GM13977 (cell line): Measurements from ENCODE around the gene DMXL1.

Experiments used
- DNase-seq: peaks from one replicate; pipeline ENCODE4 v3.0.0; 2012; ENCODE audit warnings: low spot score
- CTCF ChIP-seq: IDR thresholded peaks from 2 replicates; pipeline ENCODE4 v1.5.1; 2012; ENCODE audit warnings: mild to moderate bottlenecking, control low read depth; ENCODE audit not compliant: insufficient read depth; ENCODE audit errors: extremely low read depth, missing control alignments
- in situ Hi-C: fragments of 300-500 bp; cut with MboI; formaldehyde crosslinking; loops from one replicate; pipeline ENCODE4 v1.12.0; 2022; ENCODE audit warnings: low sequenced_read_pairs, low pct_unique_long_range_greater_than_20kb, mixed read lengths, inconsistent platforms; ENCODE audit not compliant: unreplicated experiment

DMXL1 gene

GRCh38 chr5:119070828-119071560 is at the start of gene DMXL1:
DMXL1 (plus strand) TSS chr5:119071087; CDS start chr5:119071570, 483 bp downstream.
- TF ChIP-seq CTCF, result no peak
- in situ Hi-C loops, result no loop called here
- peak; percentile 79 for DNase-seq

- in situ Hi-C loops, result loop anchor here (10.0 kb wide), 1 partner anchor 394 kb away; no protein-coding TSS in a partner anchor
- TF ChIP-seq CTCF, result no peak
- DNase-seq, result no peak
These were observed 49.6 kb upstream of the DMXL1 start for GRCh38 chr5:119021149-119021732.

- DNase-seq, result peak; percentile 41
- in situ Hi-C loops, result loop anchor here (10.0 kb wide), 1 partner anchor 393 kb away; no protein-coding TSS in a partner anchor
- peak; percentile 56 for TF ChIP-seq CTCF
These were observed 48.7 kb upstream of the DMXL1 start for GRCh38 chr5:119022017-119022745.

- no peak for DNase-seq
- in situ Hi-C loops, result loop anchor here (10.0 kb wide), 1 partner anchor 392 kb away; no protein-coding TSS in a partner anchor
- no peak for TF ChIP-seq CTCF
These were observed 48.1 kb upstream of the DMXL1 start for GRCh38 chr5:119022773-119023172.

- no peak for TF ChIP-seq CTCF
- no peak for DNase-seq
- in situ Hi-C loops, result loop anchor here (10.0 kb wide), 1 partner anchor 386 kb away; no protein-coding TSS in a partner anchor
These were observed 42.3 kb upstream of the DMXL1 start for GRCh38 chr5:119028575-119028974.
